ENCODE measurements around the gene SLC7A10. TPM values are rescaled to one million over a fixed set of nuclear protein-coding genes. Genes with fewer than 3 reads are reported as not detected.

SLC7A10 gene
- total RNA-seq, 2 donors from 2014 or later = 0.58 to 4.0 TPM

- intact Hi-C loops (cut with DNase I) = loop anchor here in 1 of 2 donors (10.0 kb wide), 1 partner anchor 523 kb away; no protein-coding TSS in a partner anchor
- DNase-seq = no peak
These were observed 16.0 kb upstream of the SLC7A10 start for GRCh38 chr19:33241530-33242101.

GRCh38 chr19:33241091-33241529 lies 15.5 kb upstream of the SLC7A10 start:
- DNase-seq (no peak), ATAC-seq (peak in 1 of 2 donors; percentile 80)
- intact Hi-C loops (cut with DNase I) = loop anchor here in 1 of 2 donors (10.0 kb wide), 1 partner anchor 524 kb away; no protein-coding TSS in a partner anchor

More at GRCh38 chr19:33241530-33242101, 16.0 kb upstream of the SLC7A10 start:
- peak; percentile 35 to 55 for ATAC-seq

GRCh38 chr19:33240181-33240771 lies 14.6 kb upstream of the SLC7A10 start:
- intact Hi-C loops (cut with DNase I) = loop anchor here in 1 of 2 donors (10.0 kb wide), 1 partner anchor 525 kb away; no protein-coding TSS in a partner anchor
- ATAC-seq = no peak
- no peak for DNase-seq

- ATAC-seq = no peak
- no peak for DNase-seq
- intact Hi-C loops (cut with DNase I) = loop anchor here in 1 of 2 donors (5.0 to 10.0 kb wide), 2 partner anchors 168 to 535 kb away; no protein-coding TSS in a partner anchor
These were observed 13.7 kb upstream of the SLC7A10 start for GRCh38 chr19:33239223-33239975.

GRCh38 chr19:33238481-33239149 lies 13.0 kb upstream of the SLC7A10 start:
- ATAC-seq (no peak), DNase-seq (no peak)
- intact Hi-C loops (cut with DNase I) = loop anchor here in 1 of 2 donors (5.0 to 10.0 kb wide), 2 partner anchors 169 to 536 kb away; no protein-coding TSS in a partner anchor

GRCh38 chr19:33236696-33237390 lies 11.2 kb upstream of the SLC7A10 start:
- ATAC-seq (no peak), DNase-seq (no peak)
- intact Hi-C loops (cut with DNase I) = loop anchor here in 1 of 2 donors (5.0 to 10.0 kb wide), 2 partner anchors 170 to 538 kb away; no protein-coding TSS in a partner anchor

- intact Hi-C loops (cut with DNase I) = loop anchor here (2.0 to 10.0 kb wide), 3 partner anchors 171 to 539 kb away; no protein-coding TSS in a partner anchor
- DNase-seq = no peak
- no peak for ATAC-seq
These were observed 10.3 kb upstream of the SLC7A10 start for GRCh38 chr19:33235996-33236350.

GRCh38 chr19:33235269-33235995 lies 9.8 kb upstream of the SLC7A10 start:
- intact Hi-C loops (cut with DNase I) = loop anchor here (2.0 to 10.0 kb wide), 3 partner anchors 171 to 539 kb away; no protein-coding TSS in a partner anchor
- peak; percentile 81 for DNase-seq
- peak; percentile 66 to 75 for ATAC-seq

GRCh38 chr19:33234736-33235135 lies 9.1 kb upstream of the SLC7A10 start:
- ATAC-seq = no peak
- no peak for DNase-seq
- intact Hi-C loops (cut with DNase I) = loop anchor here (2.0 to 10.0 kb wide), 3 partner anchors 172 to 540 kb away; no protein-coding TSS in a partner anchor

- no peak for ATAC-seq
- DNase-seq = no peak
- intact Hi-C loops (cut with DNase I) = loop anchor here (2.0 to 10.0 kb wide), 2 partner anchors 173 to 541 kb away; no protein-coding TSS in a partner anchor
These were observed 8.4 kb upstream of the SLC7A10 start for GRCh38 chr19:33234092-33234491.

GRCh38 chr19:33233056-33233873 lies 7.6 kb upstream of the SLC7A10 start:
- no peak for DNase-seq
- no peak for ATAC-seq
- intact Hi-C loops (cut with DNase I) = loop anchor here in 1 of 2 donors (10.0 kb wide), 1 partner anchor 542 kb away; no protein-coding TSS in a partner anchor

GRCh38 chr19:33232656-33233055 lies 7.0 kb upstream of the SLC7A10 start:
- ATAC-seq (no peak), DNase-seq (no peak)
- intact Hi-C loops (cut with DNase I) = loop anchor here in 1 of 2 donors (10.0 kb wide), 1 partner anchor 542 kb away; no protein-coding TSS in a partner anchor

GRCh38 chr19:33231511-33231910 lies 5.9 kb upstream of the SLC7A10 start:
- ATAC-seq = no peak
- DNase-seq = no peak
- intact Hi-C loops (cut with DNase I) = loop anchor here in 1 of 2 donors (10.0 kb wide), 1 partner anchor 543 kb away; no protein-coding TSS in a partner anchor

GRCh38 chr19:33229962-33230361 lies 4.3 kb upstream of the SLC7A10 start:
- DNase-seq (no peak), ATAC-seq (no peak)
- intact Hi-C loops (cut with DNase I) = loop anchor here in 1 of 2 donors (10.0 kb wide), 1 partner anchor 545 kb away; no protein-coding TSS in a partner anchor

- intact Hi-C loops (cut with DNase I) = no loop called here
- ATAC-seq (no peak), DNase-seq (no peak)
These were observed 2.4 kb upstream of the SLC7A10 start for GRCh38 chr19:33227870-33228599.

- intact Hi-C loops (cut with DNase I) = no loop called here
- ATAC-seq (peak in 1 of 2 donors; percentile 56), DNase-seq (no peak)
These were observed 1.6 kb upstream of the SLC7A10 start for GRCh38 chr19:33227242-33227650.
